IPS-18c (cell line): ENCODE data around the gene CASK.
"Not testable (repeated sequence)": the region's sequence is repeated elsewhere in the genome, so short reads cannot be mapped to it uniquely, and the experiment has no call there.

Experiments
- H3K4me3 ChIP-seq: 2 replicates; pipeline ENCODE4 v1.7.0; 2013; ENCODE audit warnings: low read depth, mild to moderate bottlenecking, low read length, moderate library complexity; ENCODE audit not compliant: insufficient read depth
- H3K9me3 ChIP-seq: one replicate; pipeline ENCODE4 v1.6.1; 2013; ENCODE audit warnings: mild to moderate bottlenecking, low read length, moderate library complexity; ENCODE audit not compliant: control insufficient read depth, insufficient read depth

CASK gene

DNA sequence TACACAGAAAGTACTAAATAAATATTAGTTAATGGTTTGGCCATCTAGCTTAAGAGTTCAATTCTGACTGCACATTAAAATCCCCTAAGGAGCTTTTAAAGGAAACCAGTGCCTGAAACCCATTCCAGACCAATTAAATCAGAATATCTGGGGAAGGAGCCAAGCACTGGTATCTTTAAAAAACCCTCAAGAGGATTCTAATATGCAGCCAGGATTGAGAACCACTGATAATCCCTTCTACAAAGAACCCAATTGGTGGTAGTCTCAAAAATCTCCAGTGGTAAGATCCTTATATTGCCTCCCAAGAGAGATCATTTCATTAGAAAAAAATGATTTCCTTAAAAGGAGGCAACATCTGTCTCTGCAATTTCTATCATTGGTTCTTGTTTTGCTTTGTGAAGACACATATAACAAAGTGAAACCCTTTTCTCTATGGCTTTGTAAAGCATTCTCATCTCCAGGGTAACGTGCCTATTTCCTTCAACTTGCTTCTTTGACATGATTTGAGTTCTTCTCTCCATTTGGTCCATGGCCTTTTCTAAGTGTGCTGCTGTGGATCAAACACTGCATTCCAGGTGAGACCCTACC is 231.1 kb downstream of the CASK start:
- Histone ChIP-seq H3K9me3 (no peaks in the 10 kb centered on the region), H3K4me3 (no peak overlapping the region)

DNA sequence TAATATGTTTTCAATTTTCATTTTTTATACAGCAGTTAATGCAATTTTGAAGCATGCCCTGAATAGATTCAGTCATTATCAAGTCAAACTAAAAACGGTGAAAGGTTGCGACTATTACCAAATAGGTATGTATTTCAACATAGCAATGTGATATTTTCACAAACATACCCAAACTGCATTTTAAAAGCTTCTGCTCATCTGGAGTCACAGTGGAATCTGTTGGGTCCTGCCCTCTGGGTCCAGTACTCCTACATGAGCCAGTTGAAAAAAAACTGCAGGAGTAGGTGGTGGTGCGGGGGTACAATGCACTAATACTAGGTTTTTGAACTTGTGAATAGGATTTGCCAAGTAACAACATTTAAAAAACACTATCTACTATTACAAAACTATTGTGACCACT is 233.6 kb downstream of the CASK start:
- H3K4me3 ChIP-seq = no peak overlapping the region
- H3K9me3 ChIP-seq = no peaks in the 10 kb centered on the region

DNA sequence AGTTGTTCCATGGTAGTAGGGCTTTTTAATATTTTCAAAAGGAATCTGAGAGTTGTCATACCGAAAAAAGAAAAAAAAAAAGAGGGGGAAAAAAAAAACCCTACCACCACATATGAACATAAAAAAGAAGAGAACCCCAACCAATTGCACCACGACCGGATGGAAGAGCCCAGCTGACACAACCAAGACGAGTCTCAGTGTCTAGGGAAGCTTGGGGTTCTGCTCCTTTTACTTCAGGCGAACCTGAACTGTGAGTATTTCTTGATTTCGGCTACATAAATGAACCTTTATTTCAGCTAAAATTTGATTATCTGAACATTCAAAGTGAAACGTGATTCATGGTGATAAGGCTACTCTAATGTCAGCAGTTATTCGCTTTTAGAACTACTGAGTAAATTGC is 234.5 kb downstream of the CASK start, which contains the start of gene GPR34:
GPR34 (plus strand) TSS at position 139 of the 400 bp plus-strand sequence. CDS start 6,661 bp downstream, outside the sequence.
- Histone ChIP-seq H3K9me3 (no peaks in the 10 kb centered on the region), H3K4me3 (no peak within 1 kb of the TSS)

DNA sequence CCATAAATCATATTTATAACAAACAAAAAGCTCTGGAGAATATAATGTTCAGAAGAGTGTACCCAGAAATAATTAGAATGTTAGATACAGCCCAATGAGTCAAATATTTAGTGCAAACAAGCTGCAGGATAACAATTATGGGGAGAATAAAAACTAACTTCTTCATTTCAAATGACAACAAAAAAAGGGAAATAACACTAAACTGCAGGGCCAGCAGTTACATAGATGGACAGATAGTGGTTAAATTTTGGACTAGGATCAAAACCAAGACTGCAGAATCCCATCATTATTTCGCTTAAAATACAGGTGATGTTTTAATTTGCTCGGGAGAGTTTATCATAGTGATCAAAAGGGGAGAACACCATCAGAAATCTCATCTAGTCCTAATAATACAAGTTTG is 235.2 kb downstream of the CASK start:
- Histone ChIP-seq H3K9me3 (no peaks in the 10 kb centered on the region), H3K4me3 (no peak overlapping the region)

- H3K4me3 ChIP-seq = no peak overlapping the region
Measured at GRCh38 chrX:41686788-41687187, 236.6 kb downstream of the CASK start.

DNA sequence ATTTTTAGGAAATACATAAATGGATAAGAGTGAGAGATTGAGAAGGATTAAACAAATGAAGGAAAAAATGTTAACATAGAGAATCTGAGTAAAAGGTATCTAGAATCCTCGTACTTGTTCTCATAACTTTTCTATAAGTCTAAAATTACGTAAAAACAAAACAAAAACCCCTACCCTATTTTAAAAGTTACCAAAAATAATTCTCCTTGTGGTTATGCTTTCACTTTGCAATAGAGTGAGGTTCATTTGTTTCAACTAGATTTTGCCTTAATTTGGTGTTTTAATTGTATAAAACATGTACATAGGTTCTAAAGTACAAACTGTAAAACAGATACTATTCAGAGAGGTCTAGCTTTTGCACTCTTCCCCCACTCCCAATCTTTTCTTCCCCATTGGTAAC is 238.4 kb downstream of the CASK start:
- no peak overlapping the region for H3K4me3 ChIP-seq
- H3K9me3 ChIP-seq = peaks cover 2% of the 10 kb centered on the region

More at GRCh38 chrX:41686788-41687187, 236.6 kb downstream of the CASK start:
- H3K9me3 ChIP-seq = peaks cover 2% of the 10 kb centered on the region

DNA sequence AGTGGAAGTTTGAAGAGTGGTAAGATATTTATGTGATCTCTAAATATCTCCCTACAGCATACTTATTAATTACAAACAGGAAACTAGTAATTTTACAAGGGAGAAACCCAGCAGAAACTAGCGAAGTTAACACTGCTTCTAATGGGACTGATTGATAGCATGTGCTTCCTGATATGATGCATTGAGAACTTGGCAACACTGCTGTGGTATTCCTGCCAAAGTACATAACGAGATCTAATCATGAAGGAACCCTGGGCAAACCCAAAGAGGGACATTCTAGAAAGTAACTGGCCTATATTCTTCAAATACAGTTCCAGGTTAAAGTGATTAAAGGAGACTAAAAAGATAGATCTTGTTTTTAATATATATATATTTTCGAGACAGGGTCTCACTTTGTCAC is 239.2 kb downstream of the CASK start:
- Histone ChIP-seq H3K4me3 (no peak overlapping the region), H3K9me3 (peaks cover 2% of the 10 kb centered on the region)

GRCh38 chrX:41677183-41678060 is 245.9 kb downstream of the CASK start:
- no peaks in the 10 kb centered on the region for H3K9me3 ChIP-seq
- no peak overlapping the region for H3K4me3 ChIP-seq

DNA sequence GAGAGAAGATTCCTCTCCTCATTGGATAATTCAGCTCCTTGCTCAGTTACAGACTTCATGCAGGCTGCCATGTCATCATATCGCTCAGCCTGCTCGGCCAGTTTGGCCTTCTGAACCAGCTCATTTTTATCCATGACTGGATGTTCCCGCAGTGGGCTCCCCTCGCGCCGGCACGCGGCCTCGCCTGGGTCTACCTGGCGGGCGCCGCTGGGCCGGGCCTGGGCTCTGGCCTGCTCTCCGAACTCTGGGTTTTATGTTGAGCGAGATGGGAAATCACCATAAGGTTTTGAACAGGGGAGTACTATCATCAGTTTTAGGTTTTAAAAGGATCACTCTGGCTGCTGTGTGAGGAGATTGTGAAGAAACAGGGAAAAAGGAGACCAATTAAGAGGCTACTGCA is 247.0 kb downstream of the CASK start:
- H3K4me3 ChIP-seq, H3K9me3 ChIP-seq: not testable (repeated sequence)

- no peaks in the 10 kb centered on the region for H3K9me3 ChIP-seq
- no peak overlapping the region for H3K4me3 ChIP-seq
Measured at GRCh38 chrX:41672643-41673042, 250.7 kb downstream of the CASK start.

DNA sequence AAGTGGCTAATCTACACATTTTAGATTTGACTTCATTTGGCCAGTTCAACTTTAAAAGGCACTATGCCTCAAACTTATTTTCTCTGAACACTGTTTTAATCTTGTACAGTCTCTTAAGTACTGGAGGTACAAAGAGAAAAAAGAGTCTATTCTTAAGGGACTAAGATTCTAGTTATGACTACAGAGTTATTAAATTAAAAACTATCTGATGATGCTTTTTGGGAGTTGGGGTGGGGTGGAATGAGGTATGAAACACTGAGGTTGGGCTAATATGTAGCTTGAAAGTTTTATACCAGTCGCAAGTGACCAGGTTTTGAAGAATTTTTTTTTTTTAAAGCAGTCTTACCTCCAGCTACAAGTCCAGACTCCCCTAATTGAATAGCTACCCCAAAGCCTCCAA is 252.3 kb downstream of the CASK start:
- no peaks in the 10 kb centered on the region for H3K9me3 ChIP-seq

DNA sequence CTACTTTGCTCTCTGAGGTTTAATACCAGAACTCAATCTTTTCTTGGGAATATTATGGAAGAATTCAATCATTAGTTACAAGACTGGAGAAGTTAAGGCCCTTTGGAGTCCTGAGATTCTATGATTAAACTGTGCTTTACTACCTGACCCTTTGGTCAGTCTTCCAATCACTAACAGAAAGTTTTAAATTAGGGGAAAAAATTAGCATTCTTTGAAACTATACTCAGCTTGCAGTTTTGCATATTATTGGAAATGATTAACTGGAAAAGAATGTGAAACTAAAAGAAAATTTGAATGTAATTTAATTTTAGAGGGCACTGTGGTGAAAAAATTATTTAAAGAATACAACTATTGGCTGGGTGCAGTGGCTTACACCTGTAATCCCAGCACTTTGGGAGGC is 253.2 kb downstream of the CASK start:
- no peaks in the 10 kb centered on the region for H3K9me3 ChIP-seq
- H3K4me3 ChIP-seq = no peak overlapping the region

More for the DNA sequence above, 252.3 kb downstream of the CASK start:
- no peak overlapping the region for H3K4me3 ChIP-seq

GRCh38 chrX:41667631-41668030 is 255.7 kb downstream of the CASK start:
- Histone ChIP-seq H3K9me3 (no peaks in the 10 kb centered on the region), H3K4me3 (no peak overlapping the region)

DNA sequence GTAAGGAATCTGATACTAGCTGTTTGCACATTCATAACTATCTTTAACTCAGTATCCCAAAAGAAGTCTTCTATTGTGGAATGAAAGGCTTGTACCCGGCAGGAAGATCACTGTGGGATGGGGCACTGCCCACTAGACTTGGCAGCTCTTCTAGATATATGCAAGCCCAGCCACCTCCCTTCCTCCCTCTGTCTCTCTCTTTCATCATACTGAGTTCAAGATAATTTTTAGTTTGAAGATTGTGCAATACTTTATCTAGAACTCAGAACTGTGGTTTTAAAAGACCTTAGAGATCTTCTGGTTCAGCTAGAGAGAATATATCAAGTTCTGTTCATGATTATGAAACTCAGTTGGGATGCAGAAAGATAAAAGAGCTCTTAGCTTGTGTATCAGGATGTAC is 257.1 kb downstream of the CASK start:
- H3K4me3 ChIP-seq = no peak overlapping the region
- H3K9me3 ChIP-seq = no peaks in the 10 kb centered on the region

DNA sequence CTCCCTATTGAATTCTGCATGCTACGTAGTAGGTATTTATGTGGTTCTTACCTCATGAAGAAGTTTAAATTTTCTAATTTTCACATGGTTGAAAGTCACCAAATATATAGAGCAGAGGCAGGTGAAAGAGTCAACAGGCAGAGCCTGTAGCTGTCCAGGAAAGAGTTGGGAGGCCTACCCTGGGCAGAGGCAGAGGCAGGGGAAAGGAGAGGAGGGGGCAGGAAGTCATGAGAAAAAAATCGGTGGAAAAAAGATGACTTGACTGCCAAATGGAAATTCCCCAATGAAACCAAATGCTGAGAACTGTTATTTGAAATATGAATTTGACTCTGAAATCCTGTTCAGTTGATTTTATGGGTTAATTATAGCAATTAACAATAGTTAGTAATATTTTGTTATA is 257.7 kb downstream of the CASK start:
- H3K9me3 ChIP-seq = no peaks in the 10 kb centered on the region
- H3K4me3 ChIP-seq = no peak overlapping the region

DNA sequence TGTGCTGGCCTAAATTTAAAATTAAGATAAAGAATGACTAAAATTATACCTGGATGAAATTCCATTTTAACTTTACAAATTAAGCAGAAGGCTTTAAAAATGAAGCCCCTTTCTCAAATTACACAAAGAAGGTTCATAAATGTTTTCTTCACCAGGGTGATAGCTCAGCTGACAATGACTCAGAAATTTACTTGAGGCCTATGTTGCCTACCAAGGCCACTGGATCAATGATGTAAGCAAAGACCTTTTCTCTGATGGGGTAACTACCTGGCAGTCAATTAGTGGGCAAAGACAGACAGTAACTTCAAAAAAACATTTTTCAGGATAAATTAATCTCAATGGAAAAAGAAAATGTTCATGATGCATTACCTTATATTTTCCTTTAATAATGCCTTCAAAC is 258.4 kb downstream of the CASK start:
- no peak overlapping the region for H3K4me3 ChIP-seq
- no peaks in the 10 kb centered on the region for H3K9me3 ChIP-seq

- H3K9me3 ChIP-seq = no peaks in the 10 kb centered on the region
- no peak overlapping the region for H3K4me3 ChIP-seq
Measured at GRCh38 chrX:41664375-41664901, 258.9 kb downstream of the CASK start.

- Histone ChIP-seq H3K4me3 (no peak overlapping the region), H3K9me3 (peaks cover 5% of the 10 kb centered on the region)
Measured at GRCh38 chrX:41661366-41662095, 261.8 kb downstream of the CASK start.
